Glutamatergic neuron (in vitro differentiated cells): ENCODE data around the gene PLCL2. TPM values are rescaled to one million over a fixed set of nuclear protein-coding genes. Genes with fewer than 3 reads are reported as not detected.

Experiments
- DNase-seq: peaks from one replicate; pipeline ENCODE4 v3.0.0; 2022
- H3K27ac Mint-ChIP-seq: one replicate; pipeline ENCODE4 v1.8.0; 2020; ENCODE audit warnings: mild to moderate bottlenecking, mixed read lengths, inconsistent platforms; ENCODE audit not compliant: unreplicated experiment
- H3K27me3 Mint-ChIP-seq: one replicate; pipeline ENCODE4 v1.8.0; 2020; ENCODE audit warnings: mild to moderate bottlenecking, moderate library complexity, mixed read lengths, inconsistent platforms; ENCODE audit not compliant: unreplicated experiment
- H3K36me3 Mint-ChIP-seq: one replicate; pipeline ENCODE4 v1.8.0; 2020; ENCODE audit warnings: mild to moderate bottlenecking, mixed read lengths, inconsistent platforms; ENCODE audit not compliant: unreplicated experiment
- H3K4me1 Mint-ChIP-seq: one replicate; pipeline ENCODE4 v1.8.0; 2020; ENCODE audit warnings: mild to moderate bottlenecking, low read depth, mixed read lengths, inconsistent platforms; ENCODE audit not compliant: unreplicated experiment
- H3K4me3 Mint-ChIP-seq: one replicate; pipeline ENCODE4 v1.8.0; 2020; ENCODE audit warnings: mild to moderate bottlenecking, mixed read lengths, inconsistent platforms; ENCODE audit not compliant: unreplicated experiment
- H3K9me3 Mint-ChIP-seq: one replicate; pipeline ENCODE4 v1.8.0; 2020; ENCODE audit warnings: mild to moderate bottlenecking, moderate library complexity, mixed read lengths, inconsistent platforms; ENCODE audit not compliant: unreplicated experiment
- total RNA-seq: library from RNA; stranded (reverse); fragmentation: NEBNext Ultra II Directional; extraction: Animal tissue kit (Norgen Biotek cat#: 25700); gene quantifications from one replicate; pipeline ENCODE4 v1.2.1, GENCODE V29; 2021; ENCODE audit not compliant: unreplicated experiment
- TF ChIP-seq, protein P1 (sequence below): fragments of 200-600 bp; sonication (generic); IDR thresholded peaks from one replicate; pipeline ENCODE4 v1.5.0; 2021; ENCODE audit not compliant: partially characterized antibody, unreplicated experiment

Gene PLCL2
- total RNA-seq, 1 donor from 2014 or later = 71.1 TPM

DNA sequence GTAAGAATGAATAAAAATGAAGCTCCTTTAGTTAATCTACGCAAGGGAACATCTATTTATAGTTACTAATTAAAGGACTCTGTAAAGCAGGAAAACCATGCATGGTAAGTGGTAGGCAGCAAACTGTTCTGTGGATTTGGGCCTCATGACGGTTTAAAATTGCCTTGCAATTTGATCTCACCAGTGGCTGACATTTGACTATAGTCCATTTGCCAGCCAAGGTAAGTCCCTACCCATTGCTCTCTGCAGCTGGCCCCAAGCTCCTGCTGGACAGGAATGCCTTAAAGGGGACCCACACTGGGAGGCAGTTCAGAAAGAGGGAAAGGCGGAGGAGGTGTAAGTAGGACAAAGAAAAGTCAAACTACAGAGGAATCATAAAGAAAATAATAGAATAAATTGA, 203.3 kb downstream of the PLCL2 start:
- no peak overlapping the region for H3K27ac Mint-ChIP-seq
- TF ChIP-seq, protein P1, sequence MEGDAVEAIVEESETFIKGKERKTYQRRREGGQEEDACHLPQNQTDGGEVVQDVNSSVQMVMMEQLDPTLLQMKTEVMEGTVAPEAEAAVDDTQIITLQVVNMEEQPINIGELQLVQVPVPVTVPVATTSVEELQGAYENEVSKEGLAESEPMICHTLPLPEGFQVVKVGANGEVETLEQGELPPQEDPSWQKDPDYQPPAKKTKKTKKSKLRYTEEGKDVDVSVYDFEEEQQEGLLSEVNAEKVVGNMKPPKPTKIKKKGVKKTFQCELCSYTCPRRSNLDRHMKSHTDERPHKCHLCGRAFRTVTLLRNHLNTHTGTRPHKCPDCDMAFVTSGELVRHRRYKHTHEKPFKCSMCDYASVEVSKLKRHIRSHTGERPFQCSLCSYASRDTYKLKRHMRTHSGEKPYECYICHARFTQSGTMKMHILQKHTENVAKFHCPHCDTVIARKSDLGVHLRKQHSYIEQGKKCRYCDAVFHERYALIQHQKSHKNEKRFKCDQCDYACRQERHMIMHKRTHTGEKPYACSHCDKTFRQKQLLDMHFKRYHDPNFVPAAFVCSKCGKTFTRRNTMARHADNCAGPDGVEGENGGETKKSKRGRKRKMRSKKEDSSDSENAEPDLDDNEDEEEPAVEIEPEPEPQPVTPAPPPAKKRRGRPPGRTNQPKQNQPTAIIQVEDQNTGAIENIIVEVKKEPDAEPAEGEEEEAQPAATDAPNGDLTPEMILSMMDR = no peak
- no peak overlapping the region for H3K4me3 Mint-ChIP-seq
- H3K36me3 Mint-ChIP-seq = no peaks in the 10 kb centered on the region
- no peaks in the 10 kb centered on the region for H3K27me3 Mint-ChIP-seq
- peaks cover 13% of the 10 kb centered on the region for H3K4me1 Mint-ChIP-seq
- DNase-seq = no peak
- peaks cover 8% of the 10 kb centered on the region for H3K9me3 Mint-ChIP-seq

DNA sequence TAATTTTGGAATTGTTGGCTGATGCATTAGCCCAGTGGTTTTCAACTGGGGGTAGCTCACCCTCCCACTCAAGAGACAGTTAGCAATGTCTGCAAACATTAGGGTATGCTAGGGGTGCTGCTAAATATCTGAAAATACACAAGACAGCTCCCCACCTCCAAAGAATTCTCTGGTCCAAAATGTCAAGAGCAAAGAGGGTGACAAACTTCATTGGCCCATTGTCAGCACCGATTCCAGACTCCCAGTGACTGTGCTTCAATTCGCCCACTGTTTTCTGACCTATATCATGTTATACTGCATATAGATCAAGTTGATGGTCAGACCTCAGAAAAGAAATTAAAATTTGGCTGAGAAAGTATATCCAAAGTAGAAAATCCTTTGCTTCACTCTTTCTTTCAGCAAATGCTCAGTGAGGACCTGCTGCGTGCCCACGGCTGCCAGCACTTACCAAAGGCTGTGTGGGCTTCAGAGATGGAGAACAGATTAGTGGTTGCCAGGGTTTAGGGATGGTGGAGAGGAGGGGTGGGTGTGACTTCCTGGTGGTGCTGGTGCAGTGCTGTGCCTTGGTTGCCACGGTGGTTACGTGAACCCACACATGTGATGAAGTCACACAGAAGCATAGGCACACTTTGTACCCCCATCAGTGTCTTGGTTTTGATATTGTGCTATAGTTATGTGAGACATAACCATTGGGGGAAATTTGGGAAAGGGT, 204.0 kb downstream of the PLCL2 start:
- peaks cover 6% of the 10 kb centered on the region for H3K9me3 Mint-ChIP-seq
- H3K36me3 Mint-ChIP-seq = no peaks in the 10 kb centered on the region
- peaks cover 13% of the 10 kb centered on the region for H3K4me1 Mint-ChIP-seq
- no peak for DNase-seq
- H3K27ac Mint-ChIP-seq = no peak overlapping the region
- TF ChIP-seq, protein P1 = no peak
- no peak overlapping the region for H3K4me3 Mint-ChIP-seq
- peaks cover 2% of the 10 kb centered on the region for H3K27me3 Mint-ChIP-seq

GRCh38 chr3:17089314-17089700, 204.6 kb downstream of the PLCL2 start:
- Mint-ChIP-seq H3K27me3 (peaks cover 2% of the 10 kb centered on the region), H3K9me3 (peaks cover 7% of the 10 kb centered on the region), H3K36me3 (no peaks in the 10 kb centered on the region), H3K27ac (no peak overlapping the region), H3K4me3 (no peak overlapping the region), H3K4me1 (peaks cover 13% of the 10 kb centered on the region)
- DNase-seq = no peak
- TF ChIP-seq, protein P1 = no peak

GRCh38 chr3:17090280-17090983, 205.7 kb downstream of the PLCL2 start:
- Mint-ChIP-seq H3K27ac (no peak overlapping the region), H3K36me3 (no peaks in the 10 kb centered on the region), H3K27me3 (peaks cover 4% of the 10 kb centered on the region)

More at GRCh38 chr3:17090280-17090983, 205.7 kb downstream of the PLCL2 start:
- Mint-ChIP-seq H3K4me1 (peaks cover 20% of the 10 kb centered on the region), H3K4me3 (no peak overlapping the region), H3K9me3 (peaks cover 7% of the 10 kb centered on the region)
- DNase-seq = no peak
- TF ChIP-seq, protein P1 = no peak
